Measurements from ENCODE around the gene ATP6V1E1.
A peak's percentile ranks its signal among the peaks of the same experiment; 100 is the strongest.
"Not testable (repeated sequence)": the region's sequence is repeated elsewhere in the genome, so short reads cannot be mapped to it uniquely, and the experiment has no call there.

The ATP6V1E1 gene

DNA sequence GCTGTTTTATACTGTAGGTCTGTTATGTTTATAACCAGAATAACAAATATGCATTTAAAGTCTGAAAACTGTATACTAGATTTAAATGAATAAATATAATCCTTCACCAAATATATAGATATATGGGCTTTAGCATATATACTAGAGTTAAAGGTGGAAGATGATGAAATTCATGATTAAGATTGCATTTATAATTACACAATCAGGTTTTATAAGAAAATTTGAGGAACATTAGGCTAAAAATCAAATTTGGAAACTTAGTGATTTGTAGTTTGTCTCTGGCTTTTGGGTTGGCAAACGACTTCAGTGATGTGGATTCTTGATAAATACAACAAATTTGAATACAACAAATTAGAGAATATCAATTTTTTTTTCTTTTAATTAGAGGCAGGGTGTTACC is 20.0 kb upstream of the ATP6V1E1 start:
- no peak overlapping the region for H3K9ac ChIP-seq (ENCODE audit: low read length)

DNA sequence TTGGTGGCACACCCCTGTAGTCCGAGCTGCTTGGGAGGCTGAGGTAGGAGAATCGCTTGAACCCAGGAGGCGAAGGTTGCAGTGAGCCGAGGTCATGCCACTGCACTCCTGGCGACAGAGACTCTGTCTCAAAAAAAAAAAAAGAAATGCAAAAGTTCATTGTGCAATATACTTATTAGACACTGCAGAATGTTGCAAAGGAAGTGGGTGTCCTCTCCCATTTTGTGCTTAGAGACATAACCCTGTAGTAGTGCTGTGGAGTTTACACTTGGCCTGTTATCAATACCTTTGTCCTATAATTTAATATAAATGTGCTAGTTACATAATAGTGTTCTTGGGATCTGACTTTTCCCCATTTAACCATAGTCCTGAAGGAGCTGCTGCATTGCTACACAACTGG is 19.4 kb upstream of the ATP6V1E1 start:
- Histone ChIP-seq H3K27ac (ENCODE audit: low read depth, low read length) (no peak overlapping the region), H3K9me3 (ENCODE audit: control insufficient read depth, insufficient read depth, low read depth, low read length) (no peaks in the 10 kb centered on the region), H3K27me3 (ENCODE audit: control insufficient read depth, insufficient read depth, low read length) (no peaks in the 10 kb centered on the region), H3K4me3 (ENCODE audit: low read depth, low read length) (no peak overlapping the region), H3K9ac (ENCODE audit: low read length) (no peak overlapping the region), H3K4me1 (ENCODE audit: control insufficient read depth, insufficient read depth, low read length) (no peaks in the 10 kb centered on the region), H3K36me3 (ENCODE audit: control insufficient read depth, insufficient read depth, low read length) (no peaks in the 10 kb centered on the region)

More for the DNA sequence above, 20.0 kb upstream of the ATP6V1E1 start:
- H3K36me3 ChIP-seq (ENCODE audit: control insufficient read depth, insufficient read depth, low read length), result no peaks in the 10 kb centered on the region; the same call in 1 of the 2 replicates
- H3K27ac ChIP-seq (ENCODE audit: low read depth, low read length), result no peak overlapping the region
- H3K4me3 ChIP-seq (ENCODE audit: low read depth, low read length), result no peak overlapping the region
- no peaks in the 10 kb centered on the region for H3K4me1 ChIP-seq (ENCODE audit: control insufficient read depth, insufficient read depth, low read length)
- no peaks in the 10 kb centered on the region for H3K27me3 ChIP-seq (ENCODE audit: control insufficient read depth, insufficient read depth, low read length)
- H3K9me3 ChIP-seq (ENCODE audit: control insufficient read depth, insufficient read depth, low read depth, low read length), result no peaks in the 10 kb centered on the region

DNA sequence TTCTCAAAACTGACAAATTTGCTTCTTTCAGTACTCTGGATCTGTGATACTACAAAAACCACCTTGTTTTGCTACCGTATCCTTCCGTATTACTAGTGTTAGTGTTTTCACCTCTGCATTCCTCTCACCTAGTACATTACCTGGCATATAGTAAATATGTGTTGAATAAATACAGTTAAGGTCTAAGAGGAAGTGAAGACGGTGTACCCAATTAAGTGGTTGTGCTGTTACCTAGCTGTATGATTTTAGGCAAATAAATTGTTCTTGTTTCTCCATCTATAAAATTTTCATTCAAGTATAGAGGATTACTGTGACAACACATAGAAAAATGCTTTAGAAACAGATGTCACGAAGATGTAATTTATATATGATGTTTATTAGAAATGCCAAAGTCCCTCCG is 18.9 kb upstream of the ATP6V1E1 start:
- Histone ChIP-seq H3K27me3 (ENCODE audit: control insufficient read depth, insufficient read depth, low read length) (no peaks in the 10 kb centered on the region), H3K27ac (ENCODE audit: low read depth, low read length) (no peak overlapping the region), H3K9ac (ENCODE audit: low read length) (no peak overlapping the region), H3K9me3 (ENCODE audit: control insufficient read depth, insufficient read depth, low read depth, low read length) (no peaks in the 10 kb centered on the region), H3K36me3 (ENCODE audit: control insufficient read depth, insufficient read depth, low read length) (no peaks in the 10 kb centered on the region), H3K4me1 (ENCODE audit: control insufficient read depth, insufficient read depth, low read length) (no peaks in the 10 kb centered on the region), H3K4me3 (ENCODE audit: low read depth, low read length) (no peak overlapping the region)

DNA sequence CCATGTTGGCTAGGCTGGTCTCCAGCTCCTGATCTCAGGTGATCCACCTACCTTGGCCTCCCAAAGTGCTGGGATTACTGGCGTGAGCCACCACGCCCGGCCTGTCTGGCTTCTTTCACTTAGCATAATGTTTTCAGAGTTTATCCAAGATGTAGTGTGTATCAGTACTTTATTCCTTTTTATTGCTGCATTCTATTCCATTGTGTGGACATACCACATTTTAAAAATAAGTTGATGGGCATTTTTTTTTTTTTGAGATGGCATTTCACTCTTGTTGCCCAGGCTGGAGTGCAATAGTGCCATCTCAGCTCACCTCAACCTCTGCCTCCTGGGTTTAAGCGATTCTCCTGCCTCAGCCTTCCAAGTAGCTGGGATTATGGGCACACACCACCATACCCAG is 13.8 kb upstream of the ATP6V1E1 start:
- not testable (repeated sequence) for H3K36me3 ChIP-seq (ENCODE audit: control insufficient read depth, insufficient read depth, low read length); H3K9ac ChIP-seq (ENCODE audit: low read length); H3K4me1 ChIP-seq (ENCODE audit: control insufficient read depth, insufficient read depth, low read length); H3K4me3 ChIP-seq (ENCODE audit: low read depth, low read length); H3K27ac ChIP-seq (ENCODE audit: low read depth, low read length); H3K27me3 ChIP-seq (ENCODE audit: control insufficient read depth, insufficient read depth, low read length); H3K9me3 ChIP-seq (ENCODE audit: control insufficient read depth, insufficient read depth, low read depth, low read length)

DNA sequence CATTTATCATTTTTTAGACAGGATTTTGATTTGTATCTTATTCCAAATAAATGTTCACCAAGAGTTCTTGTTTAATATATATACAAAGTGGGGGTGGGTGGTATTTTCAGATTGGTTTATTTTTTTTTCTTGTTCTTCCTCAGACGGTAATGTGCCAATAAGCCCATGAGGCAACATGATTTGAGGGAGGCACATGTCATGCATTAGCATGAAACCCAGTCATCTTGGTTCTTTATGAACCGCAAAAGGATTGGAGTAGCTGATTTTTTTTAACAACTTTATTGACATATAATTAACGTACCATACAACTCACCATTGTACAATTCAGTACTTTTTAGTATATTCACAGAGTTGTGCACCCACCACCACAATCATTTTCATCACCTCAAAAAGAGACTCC is 12.7 kb upstream of the ATP6V1E1 start:
- Histone ChIP-seq H3K9me3 (ENCODE audit: control insufficient read depth, insufficient read depth, low read depth, low read length) (0 out of 2 replicates have a peak, but pooled peaks cover 3% of the 10 kb centered on the region), H3K4me3 (ENCODE audit: low read depth, low read length) (no peak overlapping the region), H3K4me1 (ENCODE audit: control insufficient read depth, insufficient read depth, low read length) (0 out of 2 replicates have a peak, but pooled peaks cover 5% of the 10 kb centered on the region), H3K9ac (ENCODE audit: low read length) (no peak overlapping the region), H3K36me3 (ENCODE audit: control insufficient read depth, insufficient read depth, low read length) (peaks cover 6% of the 10 kb centered on the region; the same call in 1 of the 2 replicates), H3K27me3 (ENCODE audit: control insufficient read depth, insufficient read depth, low read length) (no peaks in the 10 kb centered on the region), H3K27ac (ENCODE audit: low read depth, low read length) (no peak overlapping the region)

DNA sequence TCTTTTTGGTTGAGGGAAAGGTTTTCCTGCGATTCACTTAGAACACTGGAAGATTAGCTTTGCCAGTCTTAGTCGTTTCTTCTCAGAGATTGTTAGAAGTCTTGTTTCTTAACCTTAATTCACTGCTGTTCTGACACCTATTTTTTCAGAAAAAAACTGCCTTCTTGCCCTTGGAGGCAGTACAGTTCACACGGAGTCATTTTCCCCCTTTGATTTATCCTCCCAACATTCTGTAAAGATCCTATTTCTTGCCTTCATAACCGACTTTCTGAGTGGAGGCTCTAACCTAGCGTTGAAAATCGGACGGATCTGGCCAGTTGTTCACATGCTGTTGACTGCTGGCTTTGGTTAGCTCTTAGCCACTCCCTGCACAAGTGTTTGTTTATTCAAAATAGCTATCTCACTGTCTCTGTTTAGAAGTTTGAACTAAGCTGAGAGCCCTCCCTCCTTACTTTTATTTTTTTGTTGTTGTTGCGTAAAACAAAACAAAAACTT is 10.7 kb upstream of the ATP6V1E1 start:
- Histone ChIP-seq H3K36me3 (ENCODE audit: control insufficient read depth, insufficient read depth, low read length) (peaks cover 6% of the 10 kb centered on the region; the same call in 1 of the 2 replicates), H3K4me1 (ENCODE audit: control insufficient read depth, insufficient read depth, low read length) (0 out of 2 replicates have a peak, but pooled peaks cover 5% of the 10 kb centered on the region), H3K4me3 (ENCODE audit: low read depth, low read length) (peak overlapping the region; percentile 81), H3K9ac (ENCODE audit: low read length) (peak overlapping the region; percentile 95), H3K27ac (ENCODE audit: low read depth, low read length) (peak overlapping the region; percentile 93), H3K27me3 (ENCODE audit: control insufficient read depth, insufficient read depth, low read length) (no peaks in the 10 kb centered on the region), H3K9me3 (ENCODE audit: control insufficient read depth, insufficient read depth, low read depth, low read length) (0 out of 2 replicates have a peak, but pooled peaks cover 3% of the 10 kb centered on the region)

DNA sequence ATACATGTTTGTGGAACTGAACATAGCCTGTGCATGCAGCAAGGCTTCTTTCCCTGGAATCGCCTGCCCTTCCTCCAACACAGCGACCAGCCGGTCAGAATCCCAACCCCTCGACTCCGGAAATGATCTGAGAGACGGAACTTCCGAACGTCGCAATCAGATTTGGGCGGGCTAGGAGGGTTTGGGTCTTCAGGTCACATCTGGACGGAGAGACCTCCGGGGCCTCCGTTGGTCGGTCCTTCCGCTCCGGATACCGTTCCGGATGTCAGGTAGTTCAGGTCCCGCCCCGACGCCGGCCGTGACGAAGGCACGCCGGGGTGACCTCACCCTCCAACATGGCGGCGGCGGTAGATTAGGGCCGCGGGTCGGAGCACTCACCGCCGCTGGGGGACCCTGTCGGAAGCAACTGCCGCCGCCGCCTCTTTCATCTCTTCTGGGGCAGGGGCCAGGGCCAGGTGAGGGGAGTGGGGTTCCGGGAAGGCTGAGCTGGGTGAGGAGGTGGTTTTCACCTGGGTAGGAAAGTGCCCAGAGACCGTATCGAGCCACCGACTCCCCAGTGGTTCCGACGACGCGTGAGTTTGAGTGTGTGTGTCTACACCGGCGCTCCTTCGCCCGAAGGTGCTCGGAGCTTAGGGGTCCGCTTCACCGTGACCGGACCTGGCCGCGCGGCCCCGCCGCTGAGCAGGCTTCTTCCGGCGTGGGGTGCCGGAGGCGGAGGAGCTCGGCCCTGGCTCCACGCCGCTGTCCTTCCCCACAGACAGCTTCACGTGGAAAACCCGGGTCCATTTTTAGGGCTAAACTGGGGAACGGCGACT is 10.1 kb upstream of the ATP6V1E1 start, which contains the start of gene BCL2L13:
TSS of gene BCL2L13 (plus strand) at position 326 of the 815 bp plus-strand sequence. CDS start 16,955 bp downstream, outside the sequence.
- H3K9ac ChIP-seq (ENCODE audit: low read length), result peak within 1 kb of the TSS; percentile 95
- H3K4me1 ChIP-seq (ENCODE audit: control insufficient read depth, insufficient read depth, low read length), result peaks cover 7% of the 10 kb centered on the region; the same call in 1 of the 2 replicates
- peak within 1 kb of the TSS; percentile 81 for H3K4me3 ChIP-seq (ENCODE audit: low read depth, low read length)
- H3K27ac ChIP-seq (ENCODE audit: low read depth, low read length), result peak within 1 kb of the TSS; percentile 93
- peaks cover 6% of the 10 kb centered on the region; the same call in 1 of the 2 replicates for H3K36me3 ChIP-seq (ENCODE audit: control insufficient read depth, insufficient read depth, low read length)
- no peaks in the 10 kb centered on the region for H3K27me3 ChIP-seq (ENCODE audit: control insufficient read depth, insufficient read depth, low read length)
- H3K9me3 ChIP-seq (ENCODE audit: control insufficient read depth, insufficient read depth, low read depth, low read length), result 0 out of 2 replicates have a peak, but pooled peaks cover 3% of the 10 kb centered on the region

DNA sequence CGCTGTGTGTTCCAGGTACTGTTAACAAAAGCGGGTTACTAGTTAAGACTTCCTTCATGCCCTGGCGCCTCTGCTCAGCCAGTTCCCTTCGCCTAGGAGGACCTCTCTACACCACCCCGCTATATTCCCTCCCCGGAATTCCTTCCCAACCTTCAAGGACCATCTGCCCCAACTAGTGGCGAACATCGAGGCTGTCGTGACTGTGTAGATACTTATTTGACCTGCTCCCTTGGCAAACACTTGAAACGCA is 9.6 kb upstream of the ATP6V1E1 start:
- H3K27me3 ChIP-seq (ENCODE audit: control insufficient read depth, insufficient read depth, low read length), result no peaks in the 10 kb centered on the region
- 0 out of 2 replicates have a peak, but pooled peaks cover 3% of the 10 kb centered on the region for H3K9me3 ChIP-seq (ENCODE audit: control insufficient read depth, insufficient read depth, low read depth, low read length)
- H3K9ac ChIP-seq (ENCODE audit: low read length), result peak overlapping the region; percentile 95
- peaks cover 12% of the 10 kb centered on the region; the same call in 1 of the 2 replicates for H3K4me1 ChIP-seq (ENCODE audit: control insufficient read depth, insufficient read depth, low read length)
- peak overlapping the region; percentile 93; the same call in 1 of the 2 replicates for H3K27ac ChIP-seq (ENCODE audit: low read depth, low read length)
- peak overlapping the region; percentile 81 for H3K4me3 ChIP-seq (ENCODE audit: low read depth, low read length)
- peaks cover 6% of the 10 kb centered on the region; the same call in 1 of the 2 replicates for H3K36me3 ChIP-seq (ENCODE audit: control insufficient read depth, insufficient read depth, low read length)

DNA sequence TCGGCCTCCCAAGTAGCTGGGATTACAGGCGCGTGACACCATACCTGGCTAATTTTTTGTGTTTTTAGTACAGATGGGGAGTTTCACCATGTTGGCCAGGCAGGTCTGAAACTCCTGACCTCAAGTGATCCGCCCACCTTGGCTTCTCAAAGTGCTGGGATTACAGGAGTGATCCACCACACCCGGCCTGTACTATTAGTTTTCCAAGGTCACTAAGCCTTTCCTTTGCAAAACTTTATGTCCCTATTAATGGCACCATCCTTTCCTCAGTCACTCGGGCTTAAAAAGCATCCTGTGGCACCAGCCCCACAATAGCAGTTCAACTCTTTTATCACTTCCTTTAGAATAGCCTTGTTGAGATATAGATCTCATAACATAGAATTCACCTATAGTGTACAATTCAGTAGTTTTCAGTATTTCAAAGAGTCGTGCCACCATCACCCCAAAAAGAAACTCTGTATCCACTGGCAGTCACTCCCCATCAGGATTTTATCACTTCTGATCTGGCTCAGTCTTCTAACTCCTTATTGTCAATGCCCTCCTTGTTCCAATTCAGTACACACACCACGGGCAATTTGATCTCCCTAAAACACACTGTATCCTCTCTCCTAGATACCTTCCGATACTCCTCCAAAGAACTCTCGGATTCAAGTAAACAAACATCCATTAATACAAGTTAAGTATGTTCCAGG is 9.1 kb upstream of the ATP6V1E1 start:
- Histone ChIP-seq H3K9ac (ENCODE audit: low read length) (peak overlapping the region; percentile 95), H3K9me3 (ENCODE audit: control insufficient read depth, insufficient read depth, low read depth, low read length) (0 out of 2 replicates have a peak, but pooled peaks cover 3% of the 10 kb centered on the region), H3K4me3 (ENCODE audit: low read depth, low read length) (peak overlapping the region; percentile 81), H3K36me3 (ENCODE audit: control insufficient read depth, insufficient read depth, low read length) (peaks cover 6% of the 10 kb centered on the region; the same call in 1 of the 2 replicates), H3K4me1 (ENCODE audit: control insufficient read depth, insufficient read depth, low read length) (peaks cover 15% of the 10 kb centered on the region; the same call in 1 of the 2 replicates), H3K27ac (ENCODE audit: low read depth, low read length) (peak overlapping the region; percentile 93; the same call in 1 of the 2 replicates), H3K27me3 (ENCODE audit: control insufficient read depth, insufficient read depth, low read length) (no peaks in the 10 kb centered on the region)

DNA sequence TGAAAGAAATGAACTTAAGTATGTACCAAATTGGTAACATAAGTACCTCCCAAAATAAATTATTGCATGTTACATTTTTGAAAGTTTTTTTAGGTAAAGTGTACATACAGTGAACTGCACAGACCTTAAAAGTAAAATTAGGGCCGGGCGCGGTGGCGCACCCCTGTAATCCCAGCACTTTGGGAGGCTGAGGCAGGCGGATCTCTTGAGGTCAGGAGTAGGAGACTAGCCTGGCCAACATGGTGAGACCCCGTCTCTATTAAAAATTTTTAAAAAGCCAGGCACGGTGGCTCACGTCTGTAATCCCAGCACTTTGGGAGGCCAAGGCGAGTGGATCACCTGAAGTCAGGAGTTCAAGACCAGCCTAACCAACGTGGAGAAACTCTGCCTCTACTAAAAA is 8.3 kb upstream of the ATP6V1E1 start:
- not testable (repeated sequence) for H3K9ac ChIP-seq (ENCODE audit: low read length); H3K9me3 ChIP-seq (ENCODE audit: control insufficient read depth, insufficient read depth, low read depth, low read length); H3K27me3 ChIP-seq (ENCODE audit: control insufficient read depth, insufficient read depth, low read length); H3K27ac ChIP-seq (ENCODE audit: low read depth, low read length); H3K4me3 ChIP-seq (ENCODE audit: low read depth, low read length); H3K36me3 ChIP-seq (ENCODE audit: control insufficient read depth, insufficient read depth, low read length)
- peaks cover 15% of the 10 kb centered on the region; the same call in 1 of the 2 replicates for H3K4me1 ChIP-seq (ENCODE audit: control insufficient read depth, insufficient read depth, low read length)

DNA sequence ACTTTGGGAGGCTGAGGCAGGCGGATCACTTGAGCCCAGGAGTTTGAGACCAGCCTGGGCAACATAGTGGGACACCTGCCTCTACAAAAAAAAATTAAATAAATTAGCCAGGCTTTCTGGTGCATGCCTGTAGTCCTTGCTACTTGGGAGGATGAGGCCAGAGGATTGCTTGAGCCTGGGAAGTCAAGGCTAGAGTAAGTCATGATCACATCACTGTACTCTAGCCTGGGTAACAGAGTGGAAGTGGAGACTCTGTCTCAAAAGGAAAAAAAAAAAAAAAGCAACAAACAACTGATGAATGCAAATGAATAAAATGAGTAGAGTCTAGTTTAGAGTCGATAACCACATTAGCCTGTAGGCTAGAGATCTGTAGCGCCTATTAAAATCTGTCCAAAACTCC is 6.1 kb upstream of the ATP6V1E1 start:
- H3K36me3 ChIP-seq (ENCODE audit: control insufficient read depth, insufficient read depth, low read length), result no peaks in the 10 kb centered on the region
- H3K9ac ChIP-seq (ENCODE audit: low read length), result no peak overlapping the region
- no peak overlapping the region for H3K27ac ChIP-seq (ENCODE audit: low read depth, low read length)
- no peaks in the 10 kb centered on the region for H3K9me3 ChIP-seq (ENCODE audit: control insufficient read depth, insufficient read depth, low read depth, low read length)
- no peaks in the 10 kb centered on the region for H3K27me3 ChIP-seq (ENCODE audit: control insufficient read depth, insufficient read depth, low read length)
- peaks cover 15% of the 10 kb centered on the region; the same call in 1 of the 2 replicates for H3K4me1 ChIP-seq (ENCODE audit: control insufficient read depth, insufficient read depth, low read length)
- H3K4me3 ChIP-seq (ENCODE audit: low read depth, low read length), result no peak overlapping the region

All from HUES6 (cell line).